ENCODE data around the gene CD44.
"Not testable (repeated sequence)": the region's sequence is repeated elsewhere in the genome, so short reads cannot be mapped to it uniquely, and the experiment has no call there.

The CD44 gene

DNA sequence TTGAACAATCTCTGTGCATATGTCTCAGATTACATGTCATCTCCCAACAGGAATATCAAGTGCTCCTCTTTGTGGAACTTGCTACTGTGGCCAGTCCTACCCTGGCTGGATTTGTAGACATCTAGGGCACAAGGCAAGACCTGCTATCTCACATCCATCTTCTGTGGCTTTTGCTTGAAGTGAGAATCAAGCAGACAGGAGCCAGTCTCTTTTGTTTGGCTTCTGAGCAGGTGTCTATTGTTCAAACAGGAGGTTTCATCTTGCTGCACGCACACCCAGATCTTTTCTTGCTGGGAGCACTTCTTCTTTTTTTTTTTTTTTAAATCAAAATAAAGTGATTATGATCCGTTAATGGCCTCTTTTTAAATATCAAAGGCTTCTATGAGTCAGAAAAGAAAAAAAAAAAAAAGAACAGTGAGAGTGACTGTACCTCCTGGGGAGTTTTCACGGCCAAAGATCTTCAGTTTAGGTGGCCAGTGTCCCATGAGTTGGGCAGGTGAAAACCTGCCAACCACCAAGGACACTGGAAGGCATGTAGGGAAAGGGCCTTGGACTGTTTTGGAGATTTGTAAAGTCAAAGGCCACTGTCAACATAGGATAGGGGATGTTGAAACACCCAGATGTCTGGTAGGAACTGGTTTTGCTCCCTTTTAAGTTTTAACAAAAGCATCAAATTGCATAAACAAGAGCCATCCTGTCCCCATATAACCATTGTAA, 78.1 kb downstream of the CD44 start:
- DNase-seq: no peak

DNA sequence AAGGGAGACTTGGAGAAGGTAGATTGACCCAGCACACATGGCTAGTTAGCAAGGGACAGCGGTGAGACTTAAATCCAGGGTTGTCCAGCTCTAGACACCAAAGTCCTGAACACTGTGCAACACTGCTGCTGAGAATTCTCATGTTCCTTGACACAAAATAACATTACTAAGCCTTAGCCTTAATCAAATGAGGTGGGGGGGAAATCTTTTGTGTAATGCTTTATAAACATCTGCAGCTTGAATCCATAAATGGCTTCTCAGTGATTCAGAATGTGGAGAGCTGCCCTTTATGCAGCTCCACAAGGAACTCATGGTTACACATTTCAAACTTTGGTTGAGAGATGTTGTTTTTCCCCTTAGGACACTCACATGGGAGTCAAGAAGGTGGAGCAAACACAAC, 80.0 kb downstream of the CD44 start:
- no peak for DNase-seq

DNA sequence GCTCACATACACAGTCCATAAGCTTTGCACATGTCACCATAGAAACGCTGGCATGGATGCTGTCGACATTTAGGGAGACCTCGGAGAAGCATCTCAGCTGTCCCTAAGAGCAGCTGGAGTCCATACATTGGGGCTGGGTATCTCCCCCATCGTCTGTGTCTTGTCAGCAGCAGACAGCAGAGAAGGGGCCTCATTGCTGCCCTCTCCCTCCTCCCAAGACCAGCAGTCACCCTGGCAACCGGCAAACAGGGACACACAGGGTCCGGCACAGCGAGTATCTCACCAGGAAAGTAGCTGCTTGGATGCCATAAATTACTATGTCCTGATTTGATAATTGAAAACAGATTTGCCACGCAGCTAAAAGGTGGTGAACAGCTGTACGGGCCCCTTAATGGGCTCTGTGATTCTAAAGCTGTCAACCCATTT, 84.4 kb downstream of the CD44 start:
- no peak for DNase-seq

DNA sequence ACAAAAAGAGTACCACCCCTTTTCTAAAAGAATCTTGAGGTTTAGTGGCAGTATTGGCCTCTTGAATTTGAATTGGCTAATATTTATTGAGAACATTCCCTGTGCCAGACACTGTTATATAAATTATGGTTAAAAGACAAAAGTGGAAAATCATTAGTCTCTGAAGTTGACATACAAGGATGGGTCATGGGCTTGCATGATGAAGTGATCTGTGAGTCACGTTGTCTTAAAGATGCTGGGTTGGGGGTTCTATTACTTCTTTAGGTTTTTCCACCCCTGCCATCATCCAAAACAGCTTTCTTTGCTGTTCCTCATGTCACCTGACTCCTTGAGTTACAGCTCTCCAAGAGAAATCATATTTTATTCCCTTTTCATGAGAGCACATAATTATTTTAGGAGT, 85.0 kb downstream of the CD44 start:
- no peak for DNase-seq

DNA sequence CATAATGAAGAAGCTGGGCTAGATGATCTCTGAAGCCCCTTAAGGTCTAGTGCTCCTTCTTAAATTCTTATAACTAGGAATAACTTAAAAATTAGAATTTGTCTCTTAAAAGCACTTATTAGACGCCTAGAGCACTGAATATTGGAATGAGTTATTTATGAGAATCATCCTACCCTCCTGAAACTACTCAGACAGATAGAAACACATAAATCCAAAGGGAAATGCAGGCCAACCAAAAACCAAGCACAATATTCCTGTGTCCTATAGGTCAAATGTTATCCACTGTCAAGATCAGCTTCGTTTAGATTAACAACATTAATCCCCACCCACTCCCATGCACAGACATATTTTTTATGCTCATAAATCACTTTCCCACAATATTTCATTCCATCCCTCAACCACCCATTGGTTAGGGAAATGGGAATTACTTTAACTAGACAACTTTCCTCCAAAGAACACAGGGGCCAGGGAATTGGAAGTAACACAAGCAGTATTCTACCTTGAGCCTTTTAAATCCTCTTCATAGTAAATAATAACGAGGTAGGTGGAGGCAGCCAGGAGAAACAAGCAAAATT, 87.1 kb downstream of the CD44 start:
- DNase-seq: no peak

DNA sequence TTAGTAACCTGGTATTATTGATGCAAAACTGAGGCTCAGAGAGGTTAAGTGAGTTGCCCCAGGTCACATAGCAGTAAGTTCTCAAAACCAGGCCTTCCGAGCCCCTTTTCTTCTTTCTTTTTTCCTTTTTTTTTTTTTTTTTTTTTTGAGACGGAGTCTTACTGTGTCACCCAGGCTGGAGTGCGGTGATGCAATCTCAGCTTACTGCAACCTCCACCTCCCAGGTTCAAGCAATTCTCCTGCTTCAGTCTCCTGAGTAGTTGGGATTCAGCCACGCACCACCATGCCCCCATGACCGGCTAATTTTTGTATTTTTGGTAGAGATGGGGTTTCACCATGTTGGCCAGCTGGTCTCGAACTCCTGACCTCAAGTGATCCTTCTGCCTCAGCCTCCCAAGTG, 87.8 kb downstream of the CD44 start:
- not testable (repeated sequence) for DNase-seq

DNA sequence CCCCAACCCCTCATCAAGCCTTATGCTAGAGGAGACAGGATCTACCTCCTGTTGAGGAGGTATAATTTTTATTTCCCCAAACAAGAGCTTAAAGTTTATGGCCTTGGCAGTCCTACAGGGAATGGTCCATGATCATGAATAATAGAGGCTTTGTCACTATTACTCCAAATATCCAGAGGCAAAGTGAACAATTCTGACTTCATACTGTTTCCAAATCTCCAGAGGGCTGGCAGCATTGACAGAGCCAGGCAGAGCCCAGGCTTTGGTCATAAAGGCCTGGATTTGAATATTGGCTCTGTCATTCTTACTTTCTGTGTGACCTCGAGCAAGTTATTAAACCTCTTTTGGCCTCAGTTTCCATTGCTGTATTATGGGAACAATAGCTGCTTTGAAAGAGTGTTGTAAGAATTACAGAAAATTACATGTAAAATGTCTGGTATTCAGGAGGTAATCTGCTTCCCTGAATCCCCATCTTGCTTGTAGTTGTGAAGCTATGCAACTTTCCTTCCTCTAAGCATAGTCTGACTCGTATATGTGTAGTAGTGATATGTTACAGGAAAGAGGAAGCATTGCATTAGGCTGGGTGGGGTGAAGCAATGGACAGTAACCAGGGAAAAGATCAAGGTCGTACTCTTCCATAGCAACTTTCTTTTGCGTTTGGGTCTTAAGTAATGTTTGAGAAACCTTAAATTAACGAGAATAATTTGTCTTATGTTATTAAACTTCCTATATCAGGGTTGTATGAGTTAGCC, 88.8 kb downstream of the CD44 start:
- no peak for DNase-seq

DNA sequence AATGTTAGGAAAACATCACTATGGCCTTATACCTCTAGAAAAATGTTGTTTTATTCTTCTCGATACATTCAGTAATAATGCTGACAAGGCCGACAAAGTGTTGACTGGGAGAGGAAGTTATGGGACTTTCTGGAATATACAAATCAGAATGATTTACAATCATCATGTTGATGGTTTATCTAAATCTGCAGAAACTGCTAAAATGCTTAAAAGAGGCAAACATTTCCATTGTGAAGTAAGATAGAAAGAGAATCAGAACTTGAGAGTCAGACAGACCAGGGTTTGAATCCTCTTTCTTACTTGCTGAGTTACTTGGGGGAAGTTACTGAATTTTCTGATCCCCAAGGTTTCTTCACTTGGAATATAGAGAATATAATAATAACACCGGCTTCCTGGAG, 89.4 kb downstream of the CD44 start:
- DNase-seq: no peak

DNA sequence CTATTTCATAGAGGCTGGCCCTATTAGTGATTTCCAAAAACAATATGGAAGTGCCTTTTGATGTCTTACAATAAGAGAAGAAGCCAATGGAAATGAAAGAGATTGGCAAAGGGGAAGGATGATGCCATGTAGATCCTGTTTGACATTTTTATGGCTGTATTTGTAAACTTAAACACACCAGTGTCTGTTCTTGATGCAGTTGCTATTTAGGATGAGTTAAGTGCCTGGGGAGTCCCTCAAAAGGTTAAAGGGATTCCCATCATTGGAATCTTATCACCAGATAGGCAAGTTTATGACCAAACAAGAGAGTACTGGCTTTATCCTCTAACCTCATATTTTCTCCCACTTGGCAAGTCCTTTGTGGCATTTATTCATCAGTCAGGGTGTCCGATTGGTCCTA, 91.4 kb downstream of the CD44 start:
- DNase-seq: no peak

DNA sequence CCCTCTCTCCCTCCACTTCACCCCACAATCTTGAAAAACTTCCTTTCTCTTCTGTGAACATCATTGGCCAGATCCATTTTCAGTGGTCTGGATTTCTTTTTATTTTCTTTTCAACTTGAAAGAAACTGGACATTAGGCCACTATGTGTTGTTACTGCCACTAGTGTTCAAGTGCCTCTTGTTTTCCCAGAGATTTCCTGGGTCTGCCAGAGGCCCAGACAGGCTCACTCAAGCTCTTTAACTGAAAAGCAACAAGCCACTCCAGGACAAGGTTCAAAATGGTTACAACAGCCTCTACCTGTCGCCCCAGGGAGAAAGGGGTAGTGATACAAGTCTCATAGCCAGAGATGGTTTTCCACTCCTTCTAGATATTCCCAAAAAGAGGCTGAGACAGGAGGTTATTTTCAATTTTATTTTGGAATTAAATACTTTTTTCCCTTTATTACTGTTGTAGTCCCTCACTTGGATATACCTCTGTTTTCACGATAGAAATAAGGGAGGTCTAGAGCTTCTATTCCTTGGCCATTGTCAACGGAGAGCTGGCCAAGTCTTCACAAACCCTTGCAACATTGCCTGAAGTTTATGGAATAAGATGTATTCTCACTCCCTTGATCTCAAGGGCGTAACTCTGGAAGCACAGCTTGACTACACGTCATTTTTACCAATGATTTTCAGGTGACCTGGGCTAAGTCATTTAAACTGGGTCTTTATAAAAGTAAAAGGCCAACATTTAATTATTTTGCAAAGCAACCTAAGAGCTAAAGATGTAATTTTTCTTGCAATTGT, 92.3 kb downstream of the CD44 start:
- DNase-seq: no peak

DNA sequence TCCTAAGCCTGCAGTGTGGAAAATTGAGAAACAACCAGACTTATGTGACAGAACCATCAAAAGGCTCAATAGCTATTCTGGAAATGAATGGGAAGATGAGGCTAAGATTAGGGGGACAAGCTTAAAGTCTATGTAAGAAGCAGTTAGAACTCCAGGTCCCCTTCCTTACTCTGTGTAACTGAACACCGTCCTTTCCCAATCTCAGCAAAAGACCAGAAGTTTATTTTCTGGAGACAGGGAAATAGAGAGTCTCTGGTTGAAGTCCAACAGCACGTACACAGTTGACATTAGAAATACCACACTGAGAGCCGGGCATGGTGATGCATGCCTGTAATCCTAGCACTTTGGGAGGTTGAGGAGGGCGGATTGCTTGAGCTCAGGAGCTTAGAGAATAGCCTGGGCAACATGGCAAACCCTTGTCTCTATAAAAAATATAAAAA, 93.9 kb downstream of the CD44 start:
- no peak for DNase-seq

DNA sequence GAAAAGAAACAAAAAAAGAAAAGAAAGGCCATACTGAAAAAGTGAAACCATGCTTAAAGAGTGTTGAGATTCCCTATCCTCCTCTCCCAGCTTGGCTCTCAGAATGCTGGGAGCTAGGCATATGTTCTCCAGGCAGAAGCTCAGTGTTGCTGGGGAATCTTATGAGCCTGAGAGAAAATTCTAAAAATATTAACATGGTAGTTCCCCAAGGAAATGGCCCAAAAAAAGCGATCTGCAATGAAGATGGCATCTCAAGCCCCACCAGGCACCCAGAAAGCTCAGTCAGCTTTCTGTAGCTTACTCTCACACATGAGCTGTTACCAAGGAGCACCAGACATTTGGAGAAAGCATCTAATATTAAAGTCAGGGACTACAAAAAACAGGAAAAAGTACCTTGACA, 94.5 kb downstream of the CD44 start:
- DNase-seq: no peak

DNA sequence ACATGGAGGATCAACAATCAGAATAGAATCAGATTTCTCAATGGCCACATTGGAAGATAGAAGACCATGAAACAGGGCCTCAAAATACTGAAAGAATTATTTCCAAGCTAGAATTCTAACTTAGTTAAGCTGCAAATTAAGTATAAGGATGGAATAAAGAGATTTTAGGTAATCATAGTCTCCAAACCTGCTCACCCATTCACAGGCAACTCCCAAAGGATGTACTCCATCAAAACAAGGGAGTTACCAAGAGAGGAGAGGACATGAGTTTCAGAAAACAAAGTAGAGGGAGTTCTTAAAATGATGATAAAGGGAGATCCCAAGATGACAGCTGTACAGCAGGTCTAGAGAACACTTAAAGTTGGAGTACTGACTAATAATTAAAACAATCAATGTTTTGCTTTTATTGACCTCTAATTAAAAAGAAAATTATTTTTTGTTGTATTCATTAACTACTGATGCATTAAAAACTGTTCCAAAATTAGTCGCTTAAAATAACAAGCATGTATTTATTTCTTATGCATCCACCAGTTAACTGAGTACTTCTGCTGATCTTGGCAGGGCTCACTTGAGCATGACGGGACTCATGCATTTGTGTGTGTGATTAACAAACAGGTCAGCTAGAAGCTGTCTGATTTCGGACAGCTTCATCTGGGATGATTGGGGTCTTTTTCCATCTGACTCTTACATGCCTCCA, 95.6 kb downstream of the CD44 start:
- no peak for DNase-seq

DNA sequence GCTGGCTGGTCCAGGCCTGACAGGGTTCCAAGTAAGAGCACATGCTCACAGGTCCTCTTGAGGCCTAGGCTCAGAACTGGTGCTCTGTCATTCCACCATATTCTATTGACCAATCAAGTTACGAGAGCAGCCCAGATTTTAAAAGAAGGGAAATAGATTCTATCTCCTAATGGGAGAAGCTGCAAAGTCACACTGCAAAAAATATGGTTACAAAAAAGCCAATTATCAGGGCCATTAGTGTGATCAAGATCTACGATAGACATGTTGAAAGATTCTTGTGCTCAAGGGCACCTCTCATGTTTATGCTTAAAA, 96.1 kb downstream of the CD44 start:
- DNase-seq: no peak

DNA sequence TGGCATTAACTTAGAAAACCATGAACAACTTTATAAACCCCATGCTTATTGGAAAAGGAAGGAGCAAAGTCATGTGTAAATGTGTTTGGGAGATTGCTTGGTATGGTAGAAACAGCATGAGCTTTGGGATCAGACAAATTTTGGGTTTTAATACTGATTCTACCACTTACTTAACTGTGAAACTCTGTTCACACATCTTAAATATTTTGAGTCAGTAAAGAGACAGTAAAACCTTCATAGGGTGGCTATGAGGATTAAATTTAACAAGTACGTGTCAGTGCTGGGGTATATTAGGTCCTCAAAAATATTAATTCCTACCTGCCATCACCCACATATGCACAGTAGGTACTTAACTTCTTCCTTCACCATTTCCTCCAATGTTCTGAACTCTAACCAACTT, 96.5 kb downstream of the CD44 start:
- DNase-seq: no peak

DNA sequence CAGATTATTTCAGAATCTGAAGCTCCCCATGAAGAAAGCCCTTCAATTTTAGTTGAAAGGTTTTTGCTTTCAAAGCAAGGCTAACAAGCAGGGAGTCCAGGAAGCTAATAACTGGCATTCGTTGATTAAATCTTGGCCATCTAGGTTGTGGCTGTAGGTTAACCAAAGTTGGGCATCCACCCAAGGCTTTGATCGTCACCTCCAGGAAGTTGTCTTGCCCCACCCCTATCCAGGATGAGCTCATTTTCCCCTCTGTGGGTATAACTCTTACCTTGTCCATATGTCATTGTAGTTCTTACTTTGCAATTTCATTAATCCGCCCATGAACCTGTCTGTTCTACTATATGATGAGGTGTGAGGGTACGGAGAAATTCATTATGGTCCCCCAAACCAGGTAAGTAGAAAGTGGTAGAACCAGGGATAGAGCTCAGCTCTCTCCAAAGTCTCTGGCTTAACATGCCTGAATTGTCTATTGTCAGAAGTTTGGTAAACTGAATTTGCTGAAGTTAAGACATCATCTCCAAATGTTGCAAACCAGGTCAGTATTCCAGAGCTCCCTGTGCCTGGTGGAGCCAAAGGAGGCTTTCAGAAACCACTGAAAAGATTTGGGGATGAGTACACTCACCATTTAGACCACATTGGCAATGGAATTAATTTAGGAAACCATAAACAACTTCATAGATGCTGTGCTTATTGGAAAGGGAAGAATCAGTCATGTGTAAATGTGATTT, 97.1 kb downstream of the CD44 start:
- DNase-seq: no peak

DNA sequence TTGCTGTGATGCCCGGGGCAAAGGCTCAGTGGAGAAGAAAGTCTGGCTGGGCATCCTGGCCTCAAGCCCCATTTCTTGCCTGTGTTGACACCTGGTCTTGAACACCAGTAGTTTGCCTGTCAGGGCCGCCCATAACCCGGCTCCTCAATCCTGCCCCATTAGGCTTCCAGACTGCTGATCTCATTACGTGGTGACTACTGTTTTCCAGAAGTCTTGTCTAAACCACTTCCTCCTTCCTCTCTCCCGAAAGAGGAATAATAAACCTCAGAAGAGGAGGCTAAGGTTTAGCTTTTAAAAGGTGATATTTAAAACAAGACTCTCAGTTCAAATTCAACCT, 97.7 kb downstream of the CD44 start:
- DNase-seq: no peak

DNA sequence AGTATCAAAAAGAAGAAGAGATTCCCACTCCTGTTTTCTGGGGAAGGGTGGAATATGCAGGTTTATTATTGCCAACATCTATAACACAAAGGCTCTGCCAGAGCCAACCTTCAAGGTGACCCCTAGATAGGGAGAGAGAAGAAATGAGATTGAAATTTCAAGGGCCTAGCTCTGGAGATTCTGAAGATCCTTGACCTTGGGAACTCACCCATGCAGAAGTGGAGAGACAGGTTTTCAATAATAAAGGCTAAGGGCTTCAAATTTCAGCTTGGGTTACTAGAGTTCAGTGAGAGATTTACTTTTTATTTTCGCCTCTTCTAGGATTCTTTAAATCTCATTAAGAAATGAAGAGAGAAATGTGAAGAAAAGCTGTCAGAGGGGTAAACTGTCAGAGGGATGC, 98.4 kb downstream of the CD44 start:
- peak; percentile 36 for DNase-seq

DNA sequence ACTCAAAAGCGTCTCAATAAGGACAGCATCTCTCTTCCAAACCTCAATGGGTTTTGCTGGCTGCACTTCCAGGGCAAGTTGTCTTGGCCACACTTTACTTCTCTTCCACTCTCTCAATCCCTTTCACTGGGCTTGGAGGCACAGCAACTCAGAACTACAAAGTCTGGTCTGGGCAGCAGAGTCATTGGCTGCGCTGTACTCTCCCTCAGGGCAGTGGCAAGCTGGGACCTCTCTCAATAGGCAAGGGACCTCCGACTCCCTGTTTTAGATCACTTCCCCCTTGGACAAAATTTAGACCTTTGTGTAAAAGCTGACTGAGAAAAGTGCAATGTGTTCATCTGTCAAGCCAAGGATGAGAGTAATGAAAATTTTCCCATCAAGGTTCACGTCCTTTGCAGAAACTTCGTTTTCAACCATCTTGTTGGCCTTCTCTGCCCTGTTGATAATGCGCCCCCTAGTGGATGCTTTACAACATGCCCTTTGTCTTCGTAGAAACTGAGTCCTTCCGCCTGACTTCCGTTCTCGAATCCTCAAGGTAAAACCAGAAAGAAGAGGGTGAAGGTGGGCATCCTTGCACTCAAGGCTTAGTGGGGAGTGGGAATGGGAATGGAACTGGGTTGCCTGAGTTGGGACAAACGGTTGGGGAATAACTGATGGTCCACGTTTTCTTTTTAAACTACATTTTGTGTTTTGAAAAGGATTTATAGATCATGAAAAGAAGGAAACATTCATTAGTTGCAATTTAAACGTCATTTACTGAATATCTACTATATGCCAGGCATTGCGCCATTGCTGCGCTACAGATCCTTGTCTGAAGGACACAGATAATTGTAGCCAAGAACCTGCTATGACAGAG, 99.1 kb downstream of the CD44 start:
- peak; percentile 21 for DNase-seq

DNA sequence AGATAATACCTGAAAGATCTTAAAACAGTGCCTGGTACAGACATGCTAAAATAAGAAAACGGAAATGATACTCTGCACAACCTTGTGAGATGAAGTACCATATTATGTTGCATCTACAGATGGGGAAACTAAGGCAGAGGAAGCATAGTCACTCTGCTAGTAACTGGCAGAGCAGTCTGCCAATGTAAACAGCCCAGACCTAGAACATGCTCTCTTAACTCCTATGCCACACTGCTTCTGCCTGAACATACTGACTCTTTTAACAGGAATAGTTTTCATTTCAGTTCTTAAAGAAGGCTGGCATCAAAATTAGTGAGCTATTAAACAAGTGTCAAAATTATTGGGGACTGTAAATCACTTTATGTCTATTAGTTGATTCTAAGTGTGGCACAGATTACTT, 99.9 kb downstream of the CD44 start:
- DNase-seq: no peak

DNA sequence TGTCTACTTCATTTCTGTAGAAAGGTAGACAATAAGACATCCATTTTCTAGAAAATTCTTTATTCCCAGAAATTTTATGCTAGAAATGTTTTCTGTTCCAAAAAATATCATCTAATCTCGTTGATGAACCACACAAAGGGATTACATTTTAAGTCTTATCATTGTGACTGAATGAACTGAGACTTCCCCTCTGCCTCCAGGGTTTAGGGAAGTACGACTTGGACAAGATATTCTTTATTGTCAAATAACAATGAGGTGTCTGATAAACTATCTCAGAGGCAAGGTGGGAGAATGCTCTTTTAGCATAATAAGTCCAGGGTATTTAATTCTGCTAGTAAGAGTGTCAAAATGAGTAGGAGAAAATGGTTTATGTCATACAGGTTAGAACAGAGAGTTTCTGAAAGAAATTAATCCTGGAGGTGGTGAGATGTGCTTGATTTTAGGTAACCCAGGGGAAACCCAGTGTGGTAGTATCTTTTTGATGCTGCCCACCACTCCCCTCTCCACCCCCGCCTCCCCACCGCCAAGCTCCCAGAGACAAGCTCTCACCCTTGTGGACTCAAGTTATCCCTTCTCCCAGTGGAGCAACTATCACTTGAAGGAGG, 100.6 kb downstream of the CD44 start:
- DNase-seq: no peak
